ENCODE results near the gene MAGOH. TPM values are rescaled to one million over a fixed set of nuclear protein-coding genes. Genes with fewer than 3 reads are reported as not detected.
"Not testable (repeated sequence)": the region's sequence is repeated elsewhere in the genome, so short reads cannot be mapped to it uniquely, and the experiment has no call there.

Gene MAGOH
- total and polyA plus RNA-seq, 10 of the 15 experiments (the other 5 are each of a cell fraction or from before 2014, with no cell fraction given) = 62.6 to 261 (median 89.8) TPM

DNA sequence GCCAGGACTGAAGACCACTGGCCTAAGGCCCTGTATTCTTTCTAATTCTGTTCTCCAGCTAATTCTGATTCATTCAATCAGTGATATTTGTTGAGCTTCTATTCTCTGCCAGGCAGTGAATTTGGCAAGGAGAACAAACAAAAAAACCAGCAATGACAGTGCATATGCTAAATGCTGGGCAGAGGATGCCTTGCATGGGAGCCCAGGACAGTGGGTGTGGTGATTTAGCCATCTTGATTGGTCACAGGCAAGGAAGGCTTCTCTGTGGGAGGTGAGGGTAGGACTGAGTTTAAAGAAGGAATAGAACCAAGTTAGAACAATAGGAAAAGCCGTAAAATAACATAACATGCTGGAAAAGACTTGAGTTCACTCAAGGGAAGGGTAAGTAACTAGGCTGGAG is 50.9 kb downstream of the MAGOH start:
- in situ Hi-C loops (cut with MboI) = loop anchor here (5.0 to 25.0 kb wide), 2 partner anchors 275 to 485 kb away; partner anchors contain the start of gene ECHDC2
- 4% methylated on average over 1 of the region's 1 CpG for WGBS (ENCODE audit: insufficient coverage, insufficient replicate concordance, low lambda C conversion rate, missing lambda C conversion rate)

DNA sequence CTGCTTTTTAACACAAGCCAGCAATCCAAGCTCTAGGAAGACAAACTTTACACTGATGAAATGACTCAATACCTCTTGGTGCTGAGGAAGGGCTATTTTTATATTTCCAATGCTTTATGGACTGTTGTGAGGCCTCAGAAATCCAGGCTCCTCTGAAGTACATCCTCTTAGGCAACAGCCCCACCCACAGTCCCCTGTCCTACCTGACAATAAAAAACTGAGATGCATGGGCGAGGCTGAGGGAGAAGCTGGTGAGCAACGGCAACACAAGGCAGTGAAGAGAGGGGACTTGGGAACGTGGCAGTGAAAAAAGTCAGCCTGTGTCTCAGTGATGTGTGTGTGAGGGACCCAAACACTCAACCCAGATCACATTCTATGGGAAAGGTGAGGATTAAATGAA is 51.8 kb downstream of the MAGOH start:
- Histone ChIP-seq H3K4me2 (ENCODE audit: control insufficient read depth, insufficient read depth) (no peak overlapping the region), H3K4me1 (ENCODE audit: control insufficient read depth, insufficient read depth, low read length) (no peaks in the 10 kb centered on the region), H3K9me3 (replicated peaks; ENCODE audit: control insufficient read depth, insufficient read depth, low read length) (no peaks in the 10 kb centered on the region; the same call in 2 of the 3 replicates), H3K9ac (ENCODE audit: control insufficient read depth, insufficient read depth, low read length) (no peak overlapping the region), H4K20me1 (ENCODE audit: control insufficient read depth, insufficient read depth) (no peaks in the 10 kb centered on the region), H3K27ac (ENCODE audit: control insufficient read depth, insufficient read depth) (no peak overlapping the region), H2AFZ (ENCODE audit: control insufficient read depth, low read depth, low read length) (no peak overlapping the region), H3K36me3 (ENCODE audit: control insufficient read depth in 2 of 2, insufficient read depth in 2 of 2, low read length in 1 of 2) (no peaks in the 10 kb centered on the region), H3K27me3 (replicated peaks in 1 of 2; ENCODE audit: control insufficient read depth in 2 of 2, insufficient read depth in 2 of 2, low read length in 1 of 2) (no peaks in the 10 kb centered on the region; a peak in 2 of 4 replicates), H3K4me3 (no peak overlapping the region), H3K79me2 (ENCODE audit: control insufficient read depth, insufficient read depth, low read length) (no peaks in the 10 kb centered on the region)
- BruUV-seq (replicated peaks) = no TSS peak
- TF ChIP-seq NRF1 (conservative IDR thresholded peaks at IDR 0.05; ENCODE audit: low read depth, low read length) = no peak
- 22% methylated on average over 3 of the region's 3 CpGs for WGBS (ENCODE audit: insufficient coverage, insufficient replicate concordance, low lambda C conversion rate, missing lambda C conversion rate)
- in situ Hi-C loops (cut with MboI) (loop anchor here (5.0 to 25.0 kb wide), 2 partner anchors 274 to 484 kb away; partner anchors contain the start of gene ECHDC2), intact Hi-C loops (cut with micrococcal nuclease; ENCODE audit: unreplicated experiment) (no loop called here)
- ChIA-PET CTCF (interaction anchor here (0.9 to 2.0 kb wide), 8 partner anchors 9 to 265 kb away, joined by 3 to 8 read pairs (median 4); partner anchors contain the start of gene ECHDC2), SMC1A (ENCODE audit: uncharacterized antibody, unreplicated experiment) (interaction anchor here (1.0 to 1.4 kb wide), 3 partner anchors 15 to 344 kb away, joined by 3 read pairs; partner anchors contain the start of gene ZYG11A), POLR2A (interaction anchor here (0.6 kb wide), 1 partner anchor 26 kb away, joined by 4 read pairs; no protein-coding TSS in a partner anchor), RAD21 (ENCODE audit: unreplicated experiment) (no interaction called here)
- FAIRE-seq (no peak), ATAC-seq (no peak), DNase-seq (ENCODE audit: low read depth, low spot score) (no peak)

More for the DNA sequence above, 50.9 kb downstream of the MAGOH start:
- Histone ChIP-seq H3K9me3 (replicated peaks; ENCODE audit: control insufficient read depth, insufficient read depth, low read length) (no peaks in the 10 kb centered on the region; the same call in 2 of the 3 replicates), H3K4me1 (ENCODE audit: control insufficient read depth, insufficient read depth, low read length) (no peaks in the 10 kb centered on the region), H3K79me2 (ENCODE audit: control insufficient read depth, insufficient read depth, low read length) (no peaks in the 10 kb centered on the region), H4K20me1 (ENCODE audit: control insufficient read depth, insufficient read depth) (no peaks in the 10 kb centered on the region), H3K27me3 (replicated peaks in 1 of 2; ENCODE audit: control insufficient read depth in 2 of 2, insufficient read depth in 2 of 2, low read length in 1 of 2) (no peaks in the 10 kb centered on the region; a peak in 2 of 4 replicates), H2AFZ (ENCODE audit: control insufficient read depth, low read depth, low read length) (no peak overlapping the region), H3K27ac (ENCODE audit: control insufficient read depth, insufficient read depth) (no peak overlapping the region), H3K9ac (ENCODE audit: control insufficient read depth, insufficient read depth, low read length) (no peak overlapping the region), H3K4me3 (no peak overlapping the region), H3K4me2 (ENCODE audit: control insufficient read depth, insufficient read depth) (no peak overlapping the region), H3K36me3 (ENCODE audit: control insufficient read depth in 2 of 2, insufficient read depth in 2 of 2, low read length in 1 of 2) (no peaks in the 10 kb centered on the region)
- no peak for FAIRE-seq
- no peak for DNase-seq (ENCODE audit: low read depth, low spot score)
- ATAC-seq = no peak
- intact Hi-C loops (cut with micrococcal nuclease; ENCODE audit: unreplicated experiment) = no loop called here
- ChIA-PET SMC1A (ENCODE audit: uncharacterized antibody, unreplicated experiment) (interaction anchor here (1.0 to 1.4 kb wide), 2 partner anchors 15 to 345 kb away, joined by 3 read pairs; partner anchors contain the start of gene ZYG11A), POLR2A (no interaction called here), RAD21 (ENCODE audit: unreplicated experiment) (interaction anchor here (0.6 kb wide), 1 partner anchor 34 kb away, joined by 3 read pairs; no protein-coding TSS in a partner anchor), CTCF (interaction anchor here (1.9 to 2.0 kb wide), 2 partner anchors 8 to 266 kb away, joined by 4 to 8 read pairs; partner anchors contain the start of gene ECHDC2)
- TF ChIP-seq ZNF622 (IDR thresholded peaks at IDR 0.05) (no peak), CBX5 (IDR thresholded peaks at IDR 0.05; ENCODE audit: low read depth) (no peak), WRNIP1 (IDR thresholded peaks at IDR 0.05; ENCODE audit: borderline replicate concordance, low read depth, low read length) (no peak), RELA (IDR thresholded peaks at IDR 0.05; ENCODE audit: borderline replicate concordance, partially characterized antibody) (no peak), KAT2A (conservative IDR thresholded peaks at IDR 0.05; ENCODE audit: control insufficient read depth, low read depth, low read length) (no peak), CBX3 (IDR thresholded peaks at IDR 0.05; ENCODE audit: borderline replicate concordance, low read depth) (no peak)
- TF ChIP-seq, protein P1, sequence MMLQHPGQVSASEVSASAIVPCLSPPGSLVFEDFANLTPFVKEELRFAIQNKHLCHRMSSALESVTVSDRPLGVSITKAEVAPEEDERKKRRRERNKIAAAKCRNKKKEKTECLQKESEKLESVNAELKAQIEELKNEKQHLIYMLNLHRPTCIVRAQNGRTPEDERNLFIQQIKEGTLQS (IDR thresholded peaks at IDR 0.05; ENCODE audit: borderline replicate concordance, extremely low read depth, low read depth, low read length) = no peak
- BruUV-seq (replicated peaks) = no TSS peak

DNA sequence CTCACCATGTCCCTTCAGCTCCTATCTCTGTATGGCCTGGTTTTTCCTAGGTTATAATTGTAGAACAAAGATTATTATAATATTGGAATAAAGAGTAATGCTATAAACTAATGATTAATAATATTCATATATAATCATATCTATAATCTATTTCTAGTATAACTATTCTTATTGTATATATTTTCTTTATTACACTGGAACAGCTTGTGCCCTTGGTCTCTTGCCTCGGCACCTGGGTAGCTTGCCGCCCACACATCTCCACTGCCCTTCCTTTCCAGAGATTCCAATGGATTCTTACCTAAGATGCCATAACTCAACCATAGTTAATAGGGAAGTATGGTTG is 52.4 kb downstream of the MAGOH start:
- ChIA-PET SMC1A (ENCODE audit: uncharacterized antibody, unreplicated experiment) (interaction anchor here (1.1 to 1.4 kb wide), 2 partner anchors 204 to 344 kb away, joined by 3 read pairs; partner anchors contain the start of gene ZYG11A), RAD21 (ENCODE audit: unreplicated experiment) (interaction anchor here (1.0 kb wide), 1 partner anchor 9 kb away, joined by 5 read pairs; no protein-coding TSS in a partner anchor), CTCF (interaction anchor here (1.0 to 2.0 kb wide), 8 partner anchors 9 to 280 kb away, joined by 3 to 8 read pairs (median 4); partner anchors contain the start of gene ECHDC2)
- H3K4me1 ChIP-seq (ENCODE audit: control insufficient read depth, insufficient read depth, low read length); POLR2A ChIA-PET; DNase-seq (ENCODE audit: low read depth, low spot score); BruUV-seq (replicated peaks); H3K4me3 ChIP-seq; H4K20me1 ChIP-seq (ENCODE audit: control insufficient read depth, insufficient read depth); H3K9me3 ChIP-seq (replicated peaks; ENCODE audit: control insufficient read depth, insufficient read depth, low read length); H3K79me2 ChIP-seq (ENCODE audit: control insufficient read depth, insufficient read depth, low read length); H3K27ac ChIP-seq (ENCODE audit: control insufficient read depth, insufficient read depth); FAIRE-seq; ATAC-seq; intact Hi-C loops (cut with micrococcal nuclease; ENCODE audit: unreplicated experiment); H3K4me2 ChIP-seq (ENCODE audit: control insufficient read depth, insufficient read depth); H3K27me3 ChIP-seq (replicated peaks in 1 of 2; ENCODE audit: control insufficient read depth in 2 of 2, insufficient read depth in 2 of 2, low read length in 1 of 2); H3K9ac ChIP-seq (ENCODE audit: control insufficient read depth, insufficient read depth, low read length); H3K36me3 ChIP-seq (ENCODE audit: control insufficient read depth in 2 of 2, insufficient read depth in 2 of 2, low read length in 1 of 2); H2AFZ ChIP-seq (ENCODE audit: control insufficient read depth, low read depth, low read length): not testable (repeated sequence)
- in situ Hi-C loops (cut with MboI) = loop anchor here (5.0 to 25.0 kb wide), 2 partner anchors 274 to 484 kb away; partner anchors contain the start of gene ECHDC2
- 0% methylated on average over 2 of the region's 2 CpGs for WGBS (ENCODE audit: insufficient coverage, insufficient replicate concordance, low lambda C conversion rate, missing lambda C conversion rate)

All from GM12878 (cell line).